ENCODE data around the gene MEGF11.

DNA sequence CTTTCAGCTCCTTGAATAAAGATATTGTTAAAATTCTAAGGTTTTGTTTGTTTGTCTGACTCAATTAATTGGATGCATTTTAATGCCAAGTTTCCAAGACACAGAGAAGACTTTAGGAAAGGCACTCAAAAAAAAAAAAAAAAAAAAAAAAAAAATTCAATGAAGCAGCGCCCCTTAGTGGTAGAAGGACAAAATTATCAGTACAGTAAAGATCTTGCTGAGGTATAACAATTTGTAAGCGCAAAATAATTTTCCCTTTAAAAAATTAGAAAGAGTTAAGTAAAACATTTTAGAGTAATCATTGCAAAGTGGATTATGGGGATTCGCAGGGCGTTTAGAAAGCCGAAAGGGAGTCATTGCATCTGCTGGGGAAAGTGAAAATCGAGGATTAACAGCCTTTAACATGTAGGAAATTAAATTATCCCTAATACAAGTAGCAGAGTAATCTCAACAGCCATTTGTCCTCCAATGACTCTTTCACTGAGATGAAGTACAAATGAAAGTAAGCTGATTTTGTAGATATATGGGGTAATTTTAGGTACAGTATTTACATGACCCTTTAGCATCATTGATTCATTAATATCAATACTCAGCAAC is 34.0 kb upstream of the MEGF11 start:
- no peak for TF ChIP-seq POLR2A (IDR thresholded peaks at IDR 0.05)
- TF ChIP-seq, protein P1, sequence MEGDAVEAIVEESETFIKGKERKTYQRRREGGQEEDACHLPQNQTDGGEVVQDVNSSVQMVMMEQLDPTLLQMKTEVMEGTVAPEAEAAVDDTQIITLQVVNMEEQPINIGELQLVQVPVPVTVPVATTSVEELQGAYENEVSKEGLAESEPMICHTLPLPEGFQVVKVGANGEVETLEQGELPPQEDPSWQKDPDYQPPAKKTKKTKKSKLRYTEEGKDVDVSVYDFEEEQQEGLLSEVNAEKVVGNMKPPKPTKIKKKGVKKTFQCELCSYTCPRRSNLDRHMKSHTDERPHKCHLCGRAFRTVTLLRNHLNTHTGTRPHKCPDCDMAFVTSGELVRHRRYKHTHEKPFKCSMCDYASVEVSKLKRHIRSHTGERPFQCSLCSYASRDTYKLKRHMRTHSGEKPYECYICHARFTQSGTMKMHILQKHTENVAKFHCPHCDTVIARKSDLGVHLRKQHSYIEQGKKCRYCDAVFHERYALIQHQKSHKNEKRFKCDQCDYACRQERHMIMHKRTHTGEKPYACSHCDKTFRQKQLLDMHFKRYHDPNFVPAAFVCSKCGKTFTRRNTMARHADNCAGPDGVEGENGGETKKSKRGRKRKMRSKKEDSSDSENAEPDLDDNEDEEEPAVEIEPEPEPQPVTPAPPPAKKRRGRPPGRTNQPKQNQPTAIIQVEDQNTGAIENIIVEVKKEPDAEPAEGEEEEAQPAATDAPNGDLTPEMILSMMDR (IDR thresholded peaks at IDR 0.05), result peak in 2 of 4 experiments; percentile 36 to 40

Measured in uterus (tissue), 2 donors.